Neural progenitor cell (in vitro differentiated cells): ENCODE data around the gene RNF175. TPM values are rescaled to one million over a fixed set of nuclear protein-coding genes. Genes with fewer than 3 reads are reported as not detected.

Source experiments
- DNase-seq: peaks from one replicate; pipeline ENCODE4 v3.0.0-alpha.2; 2016; ENCODE audit warnings: low spot score
- H2AFZ ChIP-seq: fragments of 200-600 bp; sonication (generic); replicated peaks from 2 replicates; pipeline ENCODE4 v1.6.1; 2016; ENCODE audit warnings: antibody characterized with exemption
- H3F3A ChIP-seq: fragments of 200-600 bp; sonication (generic); 2 replicates; pipeline ENCODE4 v1.6.1; 2016; ENCODE audit warnings: antibody characterized with exemption, low read depth
- H3K27ac ChIP-seq: fragments of 200-600 bp; sonication (generic); 2 replicates; pipeline ENCODE4 v1.5.1; 2016; ENCODE audit warnings: mild to moderate bottlenecking
- H3K27me3 ChIP-seq: fragments of 200-600 bp; sonication (generic); 2 replicates; pipeline ENCODE4 v1.6.1; 2016; ENCODE audit warnings: mild to moderate bottlenecking, moderate library complexity
- H3K36me3 ChIP-seq: fragments of 200-600 bp; sonication (generic); 2 replicates; pipeline ENCODE4 v1.5.1; 2016
- H3K4me1 ChIP-seq: fragments of 200-600 bp; sonication (generic); 2 replicates; pipeline ENCODE4 v1.6.1; 2016; ENCODE audit warnings: mixed run types
- H3K4me2 ChIP-seq: fragments of 200-600 bp; sonication (generic); 2 replicates; pipeline ENCODE4 v1.6.1; 2016
- H3K4me3 ChIP-seq: fragments of 200-600 bp; sonication (generic); 2 replicates; pipeline ENCODE4 v1.5.1; 2016
- H3K79me2 ChIP-seq: fragments of 200-600 bp; sonication (generic); 2 replicates; pipeline ENCODE4 v1.6.1; 2016; ENCODE audit warnings: low read depth
- H3K9ac ChIP-seq: fragments of 200-600 bp; sonication (generic); 2 replicates; pipeline ENCODE4 v1.6.1; 2016
- H3K9me3 ChIP-seq: fragments of 200-600 bp; sonication (generic); 2 replicates; pipeline ENCODE4 v1.5.1; 2016; ENCODE audit warnings: low read depth
- H4K20me1 ChIP-seq: fragments of 200-600 bp; sonication (generic); 2 replicates; pipeline ENCODE4 v1.6.1; 2016; ENCODE audit warnings: low read depth
- H3K27ac Mint-ChIP-seq: 3 replicates; pipeline ENCODE4 v1.8.0; 2021; ENCODE audit warnings: mixed read lengths
- H3K27me3 Mint-ChIP-seq: 2 replicates; pipeline ENCODE4 v1.8.0; 2022; ENCODE audit warnings: low read depth, mild to moderate bottlenecking, inconsistent platforms, moderate library complexity, mixed read lengths; ENCODE audit not compliant: insufficient read depth
- H3K36me3 Mint-ChIP-seq: 3 replicates; pipeline ENCODE4 v1.8.0; 2021; ENCODE audit warnings: mixed read lengths
- H3K4me1 Mint-ChIP-seq: 3 replicates; pipeline ENCODE4 v1.8.0; 2021; ENCODE audit warnings: mixed read lengths
- H3K4me3 Mint-ChIP-seq: 3 replicates; pipeline ENCODE4 v1.8.0; 2021; ENCODE audit warnings: mild to moderate bottlenecking, moderate library complexity, mixed read lengths
- H3K9me3 Mint-ChIP-seq: 3 replicates; pipeline ENCODE4 v1.8.0; 2020; ENCODE audit warnings: mixed read lengths
- CTCF ChIP-seq: fragments of 200-600 bp; sonication (generic); IDR thresholded peaks from 2 replicates; pipeline ENCODE4 v1.5.1; 2017; ENCODE audit warnings: antibody characterized with exemption, mild to moderate bottlenecking
- EZH2 ChIP-seq: fragments of 200-600 bp; sonication (generic); IDR thresholded peaks from 2 replicates; pipeline ENCODE4 v1.6.1; 2017; ENCODE audit warnings: antibody characterized with exemption, mild to moderate bottlenecking, moderate library complexity
- EZH2phosphoT487 ChIP-seq: fragments of 200-600 bp; sonication (generic); IDR thresholded peaks from 2 replicates; pipeline ENCODE4 v1.6.1; 2017; ENCODE audit warnings: antibody characterized with exemption
- total RNA-seq: library from RNA; depleted of rRNA; stranded (reverse); fragments of >200 nt; gene quantifications from 2 replicates; pipeline ENCODE4 v1.2.3, GENCODE V29; 2015; ENCODE audit warnings: low replicate concordance

Gene RNF175
- total RNA-seq, 1 donor from 2014 or later, result 34.6 TPM

GRCh38 chr4:153765894-153766293, 6.1 kb upstream of the RNF175 start:
- peaks cover 3% of the 10 kb centered on the region for H3K27me3 Mint-ChIP-seq
- H2AFZ ChIP-seq, result no peak overlapping the region
- no peak for DNase-seq
- no peak overlapping the region for H3K9ac ChIP-seq
- H4K20me1 ChIP-seq, result no peaks in the 10 kb centered on the region
- peak overlapping the region; percentile 67 for H3K4me2 ChIP-seq
- peaks cover 7% of the 10 kb centered on the region for H3K79me2 ChIP-seq
- H3K4me1 ChIP-seq, result peaks cover 35% of the 10 kb centered on the region
- H3K4me3 Mint-ChIP-seq, result no peak overlapping the region
- peak overlapping the region; percentile 81 for H3K27ac ChIP-seq
- H3K36me3 Mint-ChIP-seq, result peaks cover 21% of the 10 kb centered on the region
- H3K4me1 Mint-ChIP-seq, result peaks cover 41% of the 10 kb centered on the region
- no peak overlapping the region for H3K4me3 ChIP-seq
- no peaks in the 10 kb centered on the region for H3K27me3 ChIP-seq
- no peak overlapping the region for H3K27ac Mint-ChIP-seq
- TF ChIP-seq CTCF (no peak), EZH2 (no peak), EZH2phosphoT487 (no peak)
- peaks cover 38% of the 10 kb centered on the region for H3F3A ChIP-seq
- H3K36me3 ChIP-seq, result peaks cover 3% of the 10 kb centered on the region
- H3K9me3 ChIP-seq, result no peaks in the 10 kb centered on the region
- H3K9me3 Mint-ChIP-seq, result peaks cover 7% of the 10 kb centered on the region

GRCh38 chr4:153764601-153765368, 5.0 kb upstream of the RNF175 start:
- Histone ChIP-seq H3K27ac (peak overlapping the region; percentile 81), H2AFZ (no peak overlapping the region), H3K79me2 (peaks cover 7% of the 10 kb centered on the region), H3K4me2 (peak overlapping the region; percentile 67), H3K4me1 (peaks cover 43% of the 10 kb centered on the region), H4K20me1 (no peaks in the 10 kb centered on the region), H3K4me3 (peak overlapping the region; percentile 15), H3K27me3 (no peaks in the 10 kb centered on the region), H3K9me3 (no peaks in the 10 kb centered on the region), H3K36me3 (peaks cover 3% of the 10 kb centered on the region), H3F3A (peaks cover 38% of the 10 kb centered on the region), H3K9ac (no peak overlapping the region)
- peak; percentile 59 for DNase-seq
- Mint-ChIP-seq H3K36me3 (peaks cover 18% of the 10 kb centered on the region), H3K9me3 (no peaks in the 10 kb centered on the region), H3K4me3 (peak overlapping the region; percentile 65), H3K27ac (peak overlapping the region; percentile 94), H3K4me1 (peaks cover 44% of the 10 kb centered on the region), H3K27me3 (peaks cover 3% of the 10 kb centered on the region)
- no peak for TF ChIP-seq EZH2phosphoT487
- TF ChIP-seq EZH2, result no peak
- TF ChIP-seq CTCF, result no peak

GRCh38 chr4:153763404-153763803, 3.6 kb upstream of the RNF175 start:
- Mint-ChIP-seq H3K27ac (peak overlapping the region; percentile 94), H3K27me3 (peaks cover 6% of the 10 kb centered on the region), H3K36me3 (peaks cover 18% of the 10 kb centered on the region), H3K9me3 (no peaks in the 10 kb centered on the region), H3K4me1 (peaks cover 51% of the 10 kb centered on the region), H3K4me3 (peak overlapping the region; percentile 30)
- peak overlapping the region; percentile 81 for H3K27ac ChIP-seq
- H3K36me3 ChIP-seq, result peaks cover 3% of the 10 kb centered on the region
- H3K9me3 ChIP-seq, result no peaks in the 10 kb centered on the region
- H3K4me2 ChIP-seq, result peak overlapping the region; percentile 67
- H3K27me3 ChIP-seq, result peaks cover 10% of the 10 kb centered on the region
- H3K4me1 ChIP-seq, result peaks cover 52% of the 10 kb centered on the region
- peaks cover 20% of the 10 kb centered on the region for H3K79me2 ChIP-seq
- H3K9ac ChIP-seq, result no peak overlapping the region
- peaks cover 45% of the 10 kb centered on the region for H3F3A ChIP-seq
- H4K20me1 ChIP-seq, result no peaks in the 10 kb centered on the region
- DNase-seq, result peak; percentile 40
- H3K4me3 ChIP-seq, result no peak overlapping the region
- no peak overlapping the region for H2AFZ ChIP-seq
- TF ChIP-seq EZH2phosphoT487, result no peak
- TF ChIP-seq CTCF, result peak; percentile 65
